HG02981 (cell line): ENCODE data around the gene BRD1.

Experiments used
- ATAC-seq: cut with Tn5 transposase; IDR thresholded peaks from one replicate; pipeline ENCODE4 v1.9.1; 2021; ENCODE audit warnings: mild to moderate bottlenecking, moderate library complexity; ENCODE audit not compliant: unreplicated experiment

BRD1 gene

GRCh38 chr22:49803737-49804375, 23.8 kb downstream of the BRD1 start:
- no peak for ATAC-seq

- ATAC-seq, result no peak
Measured at GRCh38 chr22:49803134-49803533, 24.5 kb downstream of the BRD1 start.

- ATAC-seq, result no peak
Measured at GRCh38 chr22:49801391-49802060, 26.1 kb downstream of the BRD1 start.

- ATAC-seq, result no peak
Measured at GRCh38 chr22:49800408-49801238, 27.1 kb downstream of the BRD1 start.

GRCh38 chr22:49799431-49800075, 28.1 kb downstream of the BRD1 start:
- ATAC-seq, result no peak

- ATAC-seq, result no peak
Measured at GRCh38 chr22:49798486-49799151, 29.1 kb downstream of the BRD1 start.

- ATAC-seq, result no peak
Measured at GRCh38 chr22:49797706-49798105, 30.0 kb downstream of the BRD1 start.

GRCh38 chr22:49796596-49797270, 30.9 kb downstream of the BRD1 start:
- ATAC-seq, result no peak

- ATAC-seq, result no peak
Measured at GRCh38 chr22:49795521-49795920, 32.2 kb downstream of the BRD1 start.

- no peak for ATAC-seq
Measured at GRCh38 chr22:49793871-49794270, 33.8 kb downstream of the BRD1 start.

- no peak for ATAC-seq
Measured at GRCh38 chr22:49793296-49793695, 34.4 kb downstream of the BRD1 start.

GRCh38 chr22:49792107-49792506, 35.6 kb downstream of the BRD1 start:
- ATAC-seq, result no peak

GRCh38 chr22:49791682-49792081, 36.0 kb downstream of the BRD1 start:
- no peak for ATAC-seq

- no peak for ATAC-seq
Measured at GRCh38 chr22:49790912-49791311, 36.8 kb downstream of the BRD1 start.

GRCh38 chr22:49789289-49790141, 38.2 kb downstream of the BRD1 start:
- no peak for ATAC-seq

GRCh38 chr22:49788504-49788903, 39.2 kb downstream of the BRD1 start:
- ATAC-seq, result no peak

GRCh38 chr22:49787861-49788260, 39.8 kb downstream of the BRD1 start:
- no peak for ATAC-seq

GRCh38 chr22:49786976-49787706, 40.5 kb downstream of the BRD1 start:
- ATAC-seq, result no peak
